Vagina (tissue), 2 donors: Measurements from ENCODE around the gene PCNT. TPM values are rescaled to one million over a fixed set of nuclear protein-coding genes. Genes with fewer than 3 reads are reported as not detected.

Experiments
- DNase-seq, 2 donors: peaks; one replicate each; pipeline ENCODE4 v3.0.0-alpha.2; 2017; ENCODE audit errors: extremely low spot score in 2 of 2
- H3K27ac ChIP-seq: fragments of 200-600 bp; sonication (generic); one replicate; pipeline ENCODE4 v1.5.1; 2019
- H3K27me3 ChIP-seq: fragments of 200-600 bp; sonication (generic); one replicate; pipeline ENCODE4 v1.5.1; 2019
- H3K36me3 ChIP-seq, 2 donors: fragments of 200-600 bp; sonication (generic); one replicate each; pipeline ENCODE4 v1.5.1; 2017 to 2019
- H3K4me1 ChIP-seq: fragments of 200-600 bp; sonication (generic); one replicate; pipeline ENCODE4 v1.5.1; 2019
- H3K4me3 ChIP-seq, 2 donors: fragments of 200-600 bp; sonication (generic); 1 replicate in 1 of 2; 2 replicates in 1 of 2; pipeline ENCODE4 v1.5.1; 2016 to 2019
- H3K9me3 ChIP-seq: fragments of 200-600 bp; sonication (generic); one replicate; pipeline ENCODE4 v1.5.1; 2019
- POLR2A ChIP-seq, 2 donors: fragments of 450-650 bp; IDR thresholded peaks; one replicate each; pipeline ENCODE4 v1.6.1; 2017; ENCODE audit warnings: antibody characterized with exemption in 2 of 2, mild to moderate bottlenecking in 2 of 2, moderate library complexity in 2 of 2
- POLR2AphosphoS5 ChIP-seq, 2 donors: sonication (generic); formaldehyde crosslinking; IDR thresholded peaks; one replicate each; pipeline ENCODE4 v1.9.0; 2017; ENCODE audit warnings: antibody characterized with exemption in 2 of 2, mild to moderate bottlenecking in 2 of 2, low read depth in 1 of 2; ENCODE audit not compliant: insufficient read depth in 1 of 2
- intact Hi-C: fragments of 100-400 bp; cut with DNase I; formaldehyde crosslinking; loops from one replicate; pipeline ENCODE4 v1.15.1; 2023
- total RNA-seq: library from RNA; depleted of rRNA; stranded (reverse); fragments of >200 nt; gene quantifications from one replicate; pipeline ENCODE4 v1.2.3, GENCODE V29; 2016
- TF ChIP-seq, protein P1 (sequence below), 3 experiments: fragments of 450-650 bp in 2 of 3; fragments of 200-600 bp in 1 of 3; sonication (generic) in 1 of 3; IDR thresholded peaks; one replicate each; pipeline ENCODE4 v1.5.1; 2017 to 2019; ENCODE audit warnings: antibody characterized with exemption in 3 of 3, mild to moderate bottlenecking in 2 of 3, moderate library complexity in 2 of 3

PCNT gene
- total RNA-seq, 1 donor from 2014 or later, result 35.8 TPM

DNA sequence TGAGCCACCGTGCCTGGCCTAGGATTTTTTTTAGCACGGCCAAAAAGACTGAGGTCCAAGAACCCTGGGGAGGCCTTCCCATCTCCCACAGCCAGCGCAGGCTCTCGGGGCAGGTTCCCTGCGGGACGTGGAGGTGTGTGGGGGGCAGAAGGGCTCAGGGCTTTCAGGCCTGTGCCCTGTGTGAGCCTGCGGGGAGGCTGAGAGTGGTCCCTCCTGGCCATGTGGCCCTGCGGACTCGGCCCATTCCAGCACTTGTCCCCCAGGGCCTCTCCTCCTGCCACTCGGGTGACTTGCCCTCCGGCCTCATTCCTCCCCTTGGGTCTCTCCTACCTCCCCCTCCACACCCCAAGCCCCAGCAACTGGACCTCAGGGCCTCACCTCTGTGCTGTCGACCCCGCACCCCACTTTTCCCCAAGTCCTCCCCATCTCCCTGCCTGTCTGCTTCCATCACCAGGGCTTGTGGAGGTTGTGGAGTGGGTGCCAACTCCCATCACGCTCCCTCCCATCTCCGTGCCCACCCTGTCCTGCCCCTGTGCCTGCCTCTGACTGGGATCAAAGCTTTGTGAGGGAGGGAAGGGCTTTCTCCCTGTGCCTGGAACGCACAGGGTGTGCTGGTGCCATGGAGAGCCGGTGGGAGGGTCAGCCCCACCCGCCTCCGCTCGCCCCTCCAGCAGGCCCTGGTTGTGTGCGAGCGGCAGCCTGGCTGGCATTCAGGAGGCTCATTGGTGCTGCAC lies 102.5 kb downstream of the PCNT start:
- Histone ChIP-seq H3K27ac (no peak overlapping the region), H3K27me3 (no peaks in the 10 kb centered on the region), H3K4me3 (no peak overlapping the region), H3K4me1 (no peaks in the 10 kb centered on the region), H3K36me3 (peaks cover 0 to 52% of the 10 kb centered on the region in 2 donors), H3K9me3 (no peaks in the 10 kb centered on the region)
- TF ChIP-seq POLR2AphosphoS5 (IDR thresholded peaks at IDR 0.05; ENCODE audit: insufficient read depth in 1 of 2, low read depth in 1 of 2) (no peak), POLR2A (IDR thresholded peaks at IDR 0.05) (no peak)
- TF ChIP-seq, protein P1, sequence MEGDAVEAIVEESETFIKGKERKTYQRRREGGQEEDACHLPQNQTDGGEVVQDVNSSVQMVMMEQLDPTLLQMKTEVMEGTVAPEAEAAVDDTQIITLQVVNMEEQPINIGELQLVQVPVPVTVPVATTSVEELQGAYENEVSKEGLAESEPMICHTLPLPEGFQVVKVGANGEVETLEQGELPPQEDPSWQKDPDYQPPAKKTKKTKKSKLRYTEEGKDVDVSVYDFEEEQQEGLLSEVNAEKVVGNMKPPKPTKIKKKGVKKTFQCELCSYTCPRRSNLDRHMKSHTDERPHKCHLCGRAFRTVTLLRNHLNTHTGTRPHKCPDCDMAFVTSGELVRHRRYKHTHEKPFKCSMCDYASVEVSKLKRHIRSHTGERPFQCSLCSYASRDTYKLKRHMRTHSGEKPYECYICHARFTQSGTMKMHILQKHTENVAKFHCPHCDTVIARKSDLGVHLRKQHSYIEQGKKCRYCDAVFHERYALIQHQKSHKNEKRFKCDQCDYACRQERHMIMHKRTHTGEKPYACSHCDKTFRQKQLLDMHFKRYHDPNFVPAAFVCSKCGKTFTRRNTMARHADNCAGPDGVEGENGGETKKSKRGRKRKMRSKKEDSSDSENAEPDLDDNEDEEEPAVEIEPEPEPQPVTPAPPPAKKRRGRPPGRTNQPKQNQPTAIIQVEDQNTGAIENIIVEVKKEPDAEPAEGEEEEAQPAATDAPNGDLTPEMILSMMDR (IDR thresholded peaks at IDR 0.05), result no peak
- intact Hi-C loops, result no loop called here
- no peak for DNase-seq

DNA sequence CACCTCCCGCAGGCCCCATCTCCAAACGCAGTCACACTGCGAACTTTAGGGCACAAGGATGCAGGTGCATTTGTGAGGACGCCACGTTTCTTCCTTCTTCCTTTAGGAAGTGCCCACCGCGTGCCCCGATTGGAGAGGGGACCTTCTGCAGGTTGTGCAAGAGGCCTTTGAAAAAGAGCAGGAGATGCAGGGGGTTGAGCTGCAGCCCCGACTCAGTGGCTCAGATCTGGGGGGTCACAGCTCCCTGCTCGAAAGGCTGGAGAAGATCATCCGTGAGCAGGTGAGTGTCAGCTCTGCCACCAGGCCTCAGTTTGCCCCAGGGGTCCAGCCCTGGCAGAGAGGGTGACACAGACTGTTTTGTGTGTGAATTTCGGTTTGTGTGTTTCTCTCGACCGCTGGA lies 103.6 kb downstream of the PCNT start:
- Histone ChIP-seq H3K27me3 (no peaks in the 10 kb centered on the region), H3K9me3 (no peaks in the 10 kb centered on the region), H3K27ac (no peak overlapping the region), H3K4me1 (no peaks in the 10 kb centered on the region), H3K36me3 (peaks cover 0 to 55% of the 10 kb centered on the region in 2 donors), H3K4me3 (no peak overlapping the region)
- intact Hi-C loops, result no loop called here
- TF ChIP-seq POLR2AphosphoS5 (IDR thresholded peaks at IDR 0.05; ENCODE audit: insufficient read depth in 1 of 2, low read depth in 1 of 2), result no peak
- DNase-seq, result no peak

DNA sequence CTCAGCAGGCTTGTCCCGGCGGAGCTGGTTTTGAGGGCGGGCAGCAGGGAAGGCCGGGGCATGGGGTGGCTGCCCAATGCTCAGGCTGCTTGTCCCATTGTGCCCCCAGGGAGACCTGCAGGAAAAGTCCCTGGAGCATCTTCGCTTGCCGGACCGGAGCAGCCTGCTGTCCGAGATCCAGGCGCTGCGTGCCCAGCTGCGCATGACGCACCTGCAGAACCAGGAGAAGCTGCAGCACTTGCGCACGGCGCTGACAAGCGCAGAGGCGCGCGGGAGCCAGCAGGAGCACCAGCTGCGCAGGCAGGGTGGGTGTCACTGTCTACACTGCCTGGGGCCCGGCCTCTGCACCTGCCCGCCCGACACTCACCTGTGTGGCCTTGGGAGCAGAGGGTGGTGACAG lies 104.3 kb downstream of the PCNT start:
- no peaks in the 10 kb centered on the region for H3K9me3 ChIP-seq
- H3K27me3 ChIP-seq, result no peaks in the 10 kb centered on the region
- DNase-seq, result no peak
- no peak overlapping the region for H3K27ac ChIP-seq
- no peak overlapping the region for H3K4me3 ChIP-seq
- no peaks in the 10 kb centered on the region for H3K4me1 ChIP-seq
- TF ChIP-seq POLR2AphosphoS5 (IDR thresholded peaks at IDR 0.05; ENCODE audit: insufficient read depth in 1 of 2, low read depth in 1 of 2) (no peak), POLR2A (IDR thresholded peaks at IDR 0.05) (no peak)
- TF ChIP-seq, protein P1 (IDR thresholded peaks at IDR 0.05), result no peak
- intact Hi-C loops, result no loop called here
- peaks cover 0 to 56% of the 10 kb centered on the region in 2 donors for H3K36me3 ChIP-seq

DNA sequence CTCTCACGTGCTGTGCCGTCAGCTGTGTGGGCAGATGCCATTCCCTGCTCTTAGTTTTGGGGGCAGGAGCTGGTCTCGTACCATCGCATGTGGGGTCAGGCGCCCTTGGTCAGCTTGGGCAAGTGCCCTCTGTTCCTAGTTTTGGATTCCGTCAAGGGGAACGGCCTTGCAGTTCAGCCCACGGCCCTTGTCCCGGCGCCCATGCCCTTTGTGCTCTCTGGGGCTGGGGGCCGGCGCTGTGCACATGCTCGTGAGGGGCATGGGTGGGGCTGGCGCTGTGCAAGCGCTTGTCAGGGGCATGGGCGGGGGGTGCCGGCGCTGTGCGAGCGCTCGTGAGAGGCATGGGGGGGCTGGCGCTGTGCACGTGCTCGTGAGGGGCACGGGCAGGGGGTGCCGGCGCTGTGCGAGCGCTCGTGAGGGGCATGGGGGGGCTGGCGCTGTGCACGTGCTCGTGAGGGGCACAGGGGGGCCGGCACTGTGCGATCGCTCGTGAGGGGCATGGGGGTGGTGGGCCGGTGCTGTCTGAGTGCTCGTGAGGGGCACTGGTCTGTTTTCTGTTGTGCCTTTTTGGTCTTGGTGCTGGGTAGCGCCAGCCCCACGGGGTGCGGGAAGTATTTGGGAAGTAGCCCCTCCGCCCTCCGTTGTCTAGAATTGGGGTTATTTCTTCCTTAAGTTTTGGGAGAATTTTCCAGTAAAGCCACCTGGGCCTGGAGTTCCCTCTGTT lies 105.2 kb downstream of the PCNT start:
- peaks cover 0 to 61% of the 10 kb centered on the region in 2 donors for H3K36me3 ChIP-seq

More for the DNA sequence above, 105.2 kb downstream of the PCNT start:
- TF ChIP-seq POLR2AphosphoS5 (IDR thresholded peaks at IDR 0.05; ENCODE audit: insufficient read depth in 1 of 2, low read depth in 1 of 2) (no peak), POLR2A (IDR thresholded peaks at IDR 0.05) (no peak)
- TF ChIP-seq, protein P1 (IDR thresholded peaks at IDR 0.05), result no peak
- intact Hi-C loops, result no loop called here
- no peak for DNase-seq
- H3K4me1 ChIP-seq, result no peaks in the 10 kb centered on the region
- H3K9me3 ChIP-seq, result no peaks in the 10 kb centered on the region
- H3K27ac ChIP-seq, result no peak overlapping the region
- no peak overlapping the region for H3K4me3 ChIP-seq
- no peaks in the 10 kb centered on the region for H3K27me3 ChIP-seq
